Measurements from ENCODE around the gene BIVM.

DNA sequence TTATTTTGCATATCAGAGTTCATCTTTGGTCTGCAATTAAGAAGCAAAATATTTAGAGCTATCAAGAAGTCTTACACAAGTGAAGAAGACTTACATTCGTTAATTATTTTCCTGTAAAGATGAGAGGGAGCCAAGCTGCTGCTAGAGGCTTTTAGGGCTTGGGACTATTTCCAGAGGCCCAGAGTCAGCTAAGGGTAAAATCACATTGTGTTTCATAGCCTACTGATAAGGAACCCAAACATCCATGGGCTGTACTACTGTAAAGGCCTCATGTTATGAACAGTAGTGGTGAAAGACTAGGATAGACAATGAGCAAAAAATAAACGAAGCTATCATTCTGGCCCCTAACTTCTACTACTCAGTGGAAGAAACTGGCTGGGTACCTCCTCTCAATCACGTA lies 14.4 kb upstream of the BIVM start:
- TF ChIP-seq, protein P1, sequence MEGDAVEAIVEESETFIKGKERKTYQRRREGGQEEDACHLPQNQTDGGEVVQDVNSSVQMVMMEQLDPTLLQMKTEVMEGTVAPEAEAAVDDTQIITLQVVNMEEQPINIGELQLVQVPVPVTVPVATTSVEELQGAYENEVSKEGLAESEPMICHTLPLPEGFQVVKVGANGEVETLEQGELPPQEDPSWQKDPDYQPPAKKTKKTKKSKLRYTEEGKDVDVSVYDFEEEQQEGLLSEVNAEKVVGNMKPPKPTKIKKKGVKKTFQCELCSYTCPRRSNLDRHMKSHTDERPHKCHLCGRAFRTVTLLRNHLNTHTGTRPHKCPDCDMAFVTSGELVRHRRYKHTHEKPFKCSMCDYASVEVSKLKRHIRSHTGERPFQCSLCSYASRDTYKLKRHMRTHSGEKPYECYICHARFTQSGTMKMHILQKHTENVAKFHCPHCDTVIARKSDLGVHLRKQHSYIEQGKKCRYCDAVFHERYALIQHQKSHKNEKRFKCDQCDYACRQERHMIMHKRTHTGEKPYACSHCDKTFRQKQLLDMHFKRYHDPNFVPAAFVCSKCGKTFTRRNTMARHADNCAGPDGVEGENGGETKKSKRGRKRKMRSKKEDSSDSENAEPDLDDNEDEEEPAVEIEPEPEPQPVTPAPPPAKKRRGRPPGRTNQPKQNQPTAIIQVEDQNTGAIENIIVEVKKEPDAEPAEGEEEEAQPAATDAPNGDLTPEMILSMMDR (conservative IDR thresholded peaks at IDR 0.05) = no peak
- no peak for TF ChIP-seq ZFX (IDR thresholded peaks at IDR 0.05)
